PC-9 (cell line): ENCODE results near the gene GNB1. TPM values are rescaled to one million over a fixed set of nuclear protein-coding genes. Genes with fewer than 3 reads are reported as not detected.

Source experiments
- BruUV-seq: library from RNA; stranded (reverse); fragments of 400-500 nt; replicated peaks from 2 replicates; lab custom pipeline; 2021; lab: Mats Ljungman, UMichigan
- CTCF ChIA-PET: fragments of 300-600 bp; sonication (Branson Sonifier 250); formaldehyde crosslinking; loops from one replicate; lab custom pipeline; 2022; ENCODE audit warnings: antibody characterized with exemption; lab: Charles Lee
- POLR2A ChIA-PET: fragments of 300-600 bp; sonication (Branson Sonifier 250); formaldehyde crosslinking; loops from one replicate; lab custom pipeline; 2022; ENCODE audit warnings: antibody characterized with exemption; ENCODE audit not compliant: unreplicated experiment; lab: Charles Lee
- DNase-seq, 2 experiments: peaks; one replicate each; pipeline versions ENCODE4 v3.0.0 to v3.0.0-alpha.2; 2015 to 2022; ENCODE audit warnings: mixed read lengths in 1 of 2
- H2AFZ ChIP-seq: fragments of 200-600 bp; sonication (generic); 2 replicates; pipeline ENCODE4 v1.8.1; 2017; ENCODE audit warnings: antibody characterized with exemption
- H3F3A ChIP-seq: fragments of 200-600 bp; sonication (generic); 2 replicates; pipeline ENCODE4 v1.8.1; 2017; ENCODE audit warnings: antibody characterized with exemption, mild to moderate bottlenecking, low read depth; ENCODE audit not compliant: insufficient read depth
- H3K27ac ChIP-seq: fragments of 200-600 bp; sonication (generic); 2 replicates; pipeline ENCODE4 v1.6.1; 2016; ENCODE audit warnings: mixed run types
- H3K27me3 ChIP-seq: fragments of 200-600 bp; sonication (generic); 2 replicates; pipeline ENCODE4 v1.6.1; 2016; ENCODE audit warnings: low read depth, mixed run types; ENCODE audit not compliant: insufficient read depth
- H3K36me3 ChIP-seq: fragments of 200-600 bp; sonication (generic); 2 replicates; pipeline ENCODE4 v1.6.1; 2016; ENCODE audit warnings: low read depth, mixed run types
- H3K4me1 ChIP-seq: fragments of 200-600 bp; sonication (generic); replicated peaks from 2 replicates; pipeline ENCODE4 v1.6.1; 2016; ENCODE audit warnings: mixed run types; ENCODE audit not compliant: insufficient read depth
- H3K4me2 ChIP-seq: fragments of 200-600 bp; sonication (generic); 2 replicates; pipeline ENCODE4 v1.6.1; 2017; ENCODE audit warnings: mixed run types
- H3K4me3 ChIP-seq: fragments of 200-600 bp; sonication (generic); 2 replicates; pipeline ENCODE4 v1.6.1; 2016; ENCODE audit warnings: mixed run types
- H3K79me2 ChIP-seq: fragments of 200-600 bp; sonication (generic); 2 replicates; pipeline ENCODE4 v1.6.1; 2017; ENCODE audit warnings: low read depth, mixed run types
- H3K9me2 ChIP-seq: fragments of 200-600 bp; sonication (generic); 2 replicates; pipeline ENCODE4 v1.8.1; 2017; ENCODE audit warnings: mild to moderate bottlenecking; ENCODE audit not compliant: insufficient read depth
- H3K9me3 ChIP-seq: fragments of 200-600 bp; sonication (generic); 2 replicates; pipeline ENCODE4 v1.8.1; 2016; ENCODE audit warnings: low read depth; ENCODE audit not compliant: insufficient read depth
- H4K20me1 ChIP-seq: fragments of 200-600 bp; sonication (generic); 2 replicates; pipeline ENCODE4 v1.8.1; 2017; ENCODE audit not compliant: insufficient read depth
- EZH2 ChIP-seq: fragments of 200-600 bp; sonication (generic); IDR thresholded peaks from 2 replicates; pipeline ENCODE4 v1.8.0; 2017; ENCODE audit warnings: antibody characterized with exemption, low read depth
- intact Hi-C: fragments of 100-400 bp; cut with micrococcal nuclease; formaldehyde crosslinking; loops from one replicate; pipeline ENCODE4 v1.10.0; 2022; ENCODE audit not compliant: unreplicated experiment
- total RNA-seq: library from RNA; stranded (reverse); gene quantifications from 2 replicates; pipeline ENCODE4 v1.2.3, GENCODE V29; 2021
- TF ChIP-seq, protein P1 (sequence below): fragments of 200-600 bp; sonication (generic); conservative IDR thresholded peaks from 2 replicates; pipeline ENCODE4 v1.6.1; 2017; ENCODE audit warnings: mixed run types, antibody characterized with exemption, mild to moderate bottlenecking, moderate library complexity

The GNB1 gene
- total RNA-seq, 1 experiment from 2014 or later, result 286 TPM

DNA sequence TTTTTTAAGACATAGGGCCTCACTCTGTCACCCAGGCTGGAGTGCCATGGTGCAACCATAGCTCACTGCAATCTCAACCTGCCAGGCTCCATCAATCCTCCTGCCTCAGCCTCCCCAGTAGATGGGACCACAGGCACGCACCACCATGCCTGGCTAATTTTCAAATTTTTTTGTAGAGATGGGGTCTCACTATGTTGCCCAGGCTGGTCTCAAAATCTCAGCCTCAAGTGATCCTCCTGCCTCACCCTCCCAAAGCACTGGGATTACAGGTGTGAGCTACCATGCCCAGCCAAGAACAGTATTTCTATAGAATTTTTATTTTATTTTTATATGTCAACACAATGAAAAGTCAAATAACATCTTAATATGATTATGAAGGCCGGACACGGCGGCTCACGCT is 10.9 kb downstream of the GNB1 start:
- no peak overlapping the region for H2AFZ ChIP-seq
- CTCF ChIA-PET, result interaction anchor here (0.5 kb wide), 1 partner anchor 21 kb away, joined by 10 read pairs; no protein-coding TSS in a partner anchor
- H3K79me2 ChIP-seq, result peaks cover 97% of the 10 kb centered on the region
- no peaks in the 10 kb centered on the region for H3K27me3 ChIP-seq
- H3K9me3 ChIP-seq, result no peaks in the 10 kb centered on the region
- H3K36me3 ChIP-seq, result 0 out of 2 replicates have a peak, but pooled peaks cover 5% of the 10 kb centered on the region
- H3K4me1 ChIP-seq, result 0 out of 2 replicates have a peak, but pooled peaks cover 3% of the 10 kb centered on the region
- POLR2A ChIA-PET, result no interaction called here
- DNase-seq, result no peak
- no peak overlapping the region for H3K27ac ChIP-seq
- H3K9me2 ChIP-seq, result no peaks in the 10 kb centered on the region
- H4K20me1 ChIP-seq, result peaks cover 94% of the 10 kb centered on the region
- intact Hi-C loops, result no loop called here
- H3K4me2 ChIP-seq, result no peak overlapping the region
- H3F3A ChIP-seq, result peaks cover 4% of the 10 kb centered on the region; the same call in 1 of the 2 replicates
- TF ChIP-seq, protein P1, sequence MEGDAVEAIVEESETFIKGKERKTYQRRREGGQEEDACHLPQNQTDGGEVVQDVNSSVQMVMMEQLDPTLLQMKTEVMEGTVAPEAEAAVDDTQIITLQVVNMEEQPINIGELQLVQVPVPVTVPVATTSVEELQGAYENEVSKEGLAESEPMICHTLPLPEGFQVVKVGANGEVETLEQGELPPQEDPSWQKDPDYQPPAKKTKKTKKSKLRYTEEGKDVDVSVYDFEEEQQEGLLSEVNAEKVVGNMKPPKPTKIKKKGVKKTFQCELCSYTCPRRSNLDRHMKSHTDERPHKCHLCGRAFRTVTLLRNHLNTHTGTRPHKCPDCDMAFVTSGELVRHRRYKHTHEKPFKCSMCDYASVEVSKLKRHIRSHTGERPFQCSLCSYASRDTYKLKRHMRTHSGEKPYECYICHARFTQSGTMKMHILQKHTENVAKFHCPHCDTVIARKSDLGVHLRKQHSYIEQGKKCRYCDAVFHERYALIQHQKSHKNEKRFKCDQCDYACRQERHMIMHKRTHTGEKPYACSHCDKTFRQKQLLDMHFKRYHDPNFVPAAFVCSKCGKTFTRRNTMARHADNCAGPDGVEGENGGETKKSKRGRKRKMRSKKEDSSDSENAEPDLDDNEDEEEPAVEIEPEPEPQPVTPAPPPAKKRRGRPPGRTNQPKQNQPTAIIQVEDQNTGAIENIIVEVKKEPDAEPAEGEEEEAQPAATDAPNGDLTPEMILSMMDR, result no peak
- no peak for TF ChIP-seq EZH2
- no peak overlapping the region for H3K4me3 ChIP-seq
- BruUV-seq, result no TSS peak

DNA sequence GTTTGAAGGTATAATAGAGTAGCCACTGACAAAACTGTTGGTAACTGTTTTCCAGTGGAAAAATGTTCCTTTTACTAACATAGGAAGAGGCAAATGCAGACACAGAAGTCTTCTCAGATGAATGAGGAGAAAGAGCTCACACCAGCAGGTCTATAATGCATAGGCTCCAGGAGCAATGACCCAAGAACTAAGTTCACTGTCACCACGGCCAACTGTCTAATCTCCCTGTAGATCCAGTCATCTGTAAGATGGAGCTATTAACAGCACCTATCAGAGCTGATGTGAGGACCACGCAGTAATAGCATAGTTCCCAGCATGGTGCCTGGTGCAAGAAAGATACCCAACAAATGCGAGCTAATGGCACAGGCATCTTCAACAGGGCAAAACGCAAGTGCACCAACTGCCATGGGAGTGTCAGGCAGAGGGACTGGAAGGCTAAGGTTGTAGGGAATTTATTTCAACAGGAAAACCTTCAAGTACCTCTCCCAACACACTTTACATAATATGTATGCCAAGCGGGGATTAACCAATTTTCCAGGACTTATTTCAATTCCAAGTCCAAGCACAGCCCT is 12.9 kb downstream of the GNB1 start:
- 0 out of 2 replicates have a peak, but pooled peaks cover 5% of the 10 kb centered on the region for H3K36me3 ChIP-seq

DNA sequence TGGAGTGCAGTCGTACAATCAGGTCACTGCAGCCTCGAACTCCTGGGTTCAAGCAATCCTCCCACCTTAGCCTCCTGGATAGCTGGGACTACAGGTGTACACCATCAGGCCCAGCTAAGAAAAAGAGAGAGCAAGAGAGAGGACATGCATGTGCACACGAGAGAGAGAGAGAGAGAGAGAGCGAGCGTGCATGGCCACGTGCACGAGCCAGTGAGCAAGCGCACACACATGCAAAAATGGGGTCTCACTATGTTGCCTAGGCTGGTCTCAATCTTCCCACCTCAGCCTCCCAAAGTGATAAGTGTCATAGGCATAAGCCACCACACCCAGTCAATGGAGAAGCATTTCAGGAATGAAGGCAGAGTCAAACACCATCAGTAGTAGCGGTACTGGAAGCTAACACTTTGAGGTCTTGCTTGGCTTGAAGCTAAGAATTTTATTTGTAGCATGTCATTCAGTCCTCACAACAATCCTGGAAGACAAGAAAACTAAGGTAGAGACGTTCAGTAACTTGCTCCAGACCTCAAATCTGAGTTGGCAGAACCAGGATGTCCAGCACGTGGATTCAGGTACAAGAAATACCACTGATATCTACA is 14.5 kb downstream of the GNB1 start:
- Histone ChIP-seq H3K9me2 (no peaks in the 10 kb centered on the region), H3K4me2 (no peak overlapping the region), H3K27ac (no peak overlapping the region), H3K9me3 (no peaks in the 10 kb centered on the region), H3K27me3 (no peaks in the 10 kb centered on the region), H3K36me3 (0 out of 2 replicates have a peak, but pooled peaks cover 5% of the 10 kb centered on the region), H3K4me3 (no peak overlapping the region), H4K20me1 (peaks cover 92% of the 10 kb centered on the region), H3F3A (no peaks in the 10 kb centered on the region), H3K4me1 (no peaks in the 10 kb centered on the region), H2AFZ (no peak overlapping the region), H3K79me2 (peaks cover 97% of the 10 kb centered on the region)
- BruUV-seq, result no TSS peak
- no peak for TF ChIP-seq EZH2
- TF ChIP-seq, protein P1, result no peak
- CTCF ChIA-PET, result no interaction called here
- POLR2A ChIA-PET, result no interaction called here
- DNase-seq, result no peak
- intact Hi-C loops, result no loop called here

More for the DNA sequence above, 12.9 kb downstream of the GNB1 start:
- no TSS peak for BruUV-seq
- Histone ChIP-seq H3K9me2 (no peaks in the 10 kb centered on the region), H3K4me3 (no peak overlapping the region), H3F3A (peaks cover 4% of the 10 kb centered on the region; the same call in 1 of the 2 replicates), H3K79me2 (peaks cover 97% of the 10 kb centered on the region), H3K9me3 (no peaks in the 10 kb centered on the region), H4K20me1 (peaks cover 92% of the 10 kb centered on the region), H3K4me1 (no peaks in the 10 kb centered on the region), H3K27me3 (no peaks in the 10 kb centered on the region), H3K27ac (no peak overlapping the region), H3K4me2 (no peak overlapping the region), H2AFZ (no peak overlapping the region)
- ChIA-PET POLR2A (interaction anchor here (0.6 to 0.7 kb wide), 2 partner anchors 28 to 97 kb away, joined by 3 to 5 read pairs; no protein-coding TSS in a partner anchor), CTCF (no interaction called here)
- no peak for DNase-seq
- no peak for TF ChIP-seq EZH2
- TF ChIP-seq, protein P1, result no peak
- intact Hi-C loops, result no loop called here
